GM12878 (cell line): Measurements from ENCODE around the gene SHB. TPM values are rescaled to one million over a fixed set of nuclear protein-coding genes. Genes with fewer than 3 reads are reported as not detected.

Experiments used
- ATAC-seq: fragments of 200-7000 bp; cut with Tn5 transposase; 3 replicates; pipeline ENCODE4 v1.9.1; 2020; ENCODE audit warnings: mild to moderate bottlenecking, moderate library complexity
- BruUV-seq: library from RNA; stranded (reverse); fragments of 400-500 nt; replicated peaks from 2 replicates; lab custom pipeline; 2021; lab: Mats Ljungman, UMichigan
- CTCF ChIA-PET: fragments of 300-600 bp; sonication (Branson Sonifier 250); formaldehyde crosslinking; extraction: SDS; loops from one replicate; lab custom pipeline; 2021; ENCODE audit warnings: inconsistent platforms; lab: Yijun Ruan, JAX
- POLR2A ChIA-PET: fragments of 350-600 bp; formaldehyde crosslinking; extraction: SDS; loops from one replicate; lab custom pipeline; 2021; ENCODE audit warnings: inconsistent platforms; lab: Charles Lee
- RAD21 ChIA-PET: fragments of 300-600 bp; sonication (Branson Sonifier 250); formaldehyde crosslinking; loops from one replicate; lab custom pipeline; 2023; ENCODE audit warnings: antibody characterized with exemption; ENCODE audit not compliant: unreplicated experiment; lab: Charles Lee
- SMC1A ChIA-PET: fragments of 300-600 bp; sonication (Branson Sonifier 250); formaldehyde crosslinking; loops from one replicate; lab custom pipeline; 2023; ENCODE audit not compliant: unreplicated experiment, uncharacterized antibody; lab: Charles Lee
- DNase-seq: peaks from one replicate; pipeline ENCODE4 v3.0.0-alpha.2; 2011; ENCODE audit warnings: low read depth, low spot score
- FAIRE-seq: peaks from 3 replicates; lab custom pipeline; 2011; peaks lifted over from hg19 to GRCh38; lab: Jason Lieb, UNC
- H2AFZ ChIP-seq: 2 replicates; pipeline ENCODE4 v1.6.0; 2011; ENCODE audit warnings: low read depth, low read length, control low read depth; ENCODE audit not compliant: control insufficient read depth
- H3K27ac ChIP-seq: 2 replicates; pipeline ENCODE4 v1.5.1; 2011; ENCODE audit warnings: control low read depth; ENCODE audit not compliant: control insufficient read depth, insufficient read depth
- H3K27me3 ChIP-seq, 2 experiments: replicated peaks in 1 of 2; 2 replicates each; pipeline versions ENCODE4 v1.6.0 to v1.6.1; 2011; ENCODE audit warnings: low read length in 1 of 2; ENCODE audit not compliant: control insufficient read depth in 2 of 2, insufficient read depth in 2 of 2
- H3K36me3 ChIP-seq, 2 experiments: 2 replicates each; pipeline ENCODE4 v1.5.1; 2011; ENCODE audit warnings: low read length in 1 of 2; ENCODE audit not compliant: control insufficient read depth in 2 of 2, insufficient read depth in 2 of 2
- H3K4me1 ChIP-seq: 2 replicates; pipeline ENCODE4 v1.6.1; 2011; ENCODE audit warnings: mild to moderate bottlenecking, low read length, moderate library complexity, mixed read lengths; ENCODE audit not compliant: control insufficient read depth, insufficient read depth
- H3K4me2 ChIP-seq: 2 replicates; pipeline ENCODE4 v1.6.0; 2011; ENCODE audit warnings: control low read depth; ENCODE audit not compliant: control insufficient read depth, insufficient read depth
- H3K4me3 ChIP-seq: fragments of 200-600 bp; sonication (generic); 2 replicates; pipeline ENCODE4 v1.5.1; 2016
- H3K79me2 ChIP-seq: 2 replicates; pipeline ENCODE4 v1.6.0; 2011; ENCODE audit warnings: low read length; ENCODE audit not compliant: control insufficient read depth, insufficient read depth
- H3K9ac ChIP-seq: 2 replicates; pipeline ENCODE4 v1.8.0; 2011; ENCODE audit warnings: low read length, control low read depth, mixed read lengths; ENCODE audit not compliant: control insufficient read depth, insufficient read depth
- H3K9me3 ChIP-seq: replicated peaks from 3 replicates; pipeline ENCODE4 v1.5.1; 2011; ENCODE audit warnings: mild to moderate bottlenecking, low read length; ENCODE audit not compliant: control insufficient read depth, insufficient read depth
- H4K20me1 ChIP-seq: 2 replicates; pipeline ENCODE4 v1.6.0; 2011; ENCODE audit not compliant: control insufficient read depth, insufficient read depth
- CHD4 ChIP-seq: fragments of 200-600 bp; sonication (generic); IDR thresholded peaks from 2 replicates; pipeline ENCODE4 v1.6.1; 2016; ENCODE audit warnings: mild to moderate bottlenecking
- EGR1 ChIP-seq, 2 experiments: IDR thresholded peaks; 1 replicate in 1 of 2; 2 replicates in 1 of 2; pipeline ENCODE4 v1.6.1; 2011 to 2012; ENCODE audit warnings: low read depth in 2 of 2, low read length in 2 of 2, borderline replicate concordance in 1 of 2, mild to moderate bottlenecking in 1 of 2, moderate library complexity in 1 of 2
- JUNB ChIP-seq: IDR thresholded peaks from 2 replicates; pipeline ENCODE4 v1.6.1; 2016; ENCODE audit warnings: antibody characterized with exemption, mild to moderate bottlenecking
- KLF5 ChIP-seq: fragments of 450-650 bp; IDR thresholded peaks from 2 replicates; pipeline ENCODE4 v1.6.1; 2014; ENCODE audit warnings: mild to moderate bottlenecking; ENCODE audit not compliant: partially characterized antibody
- NFYB ChIP-seq: IDR thresholded peaks from 2 replicates; pipeline ENCODE4 v1.6.1; 2011; ENCODE audit warnings: low read depth, mild to moderate bottlenecking, low read length, improper control_type of control experiment, moderate library complexity; ENCODE audit not compliant: insufficient read depth
- TCF12 ChIP-seq: IDR thresholded peaks from 2 replicates; pipeline ENCODE4 v1.6.1; 2011; ENCODE audit warnings: low read depth, mild to moderate bottlenecking, low read length
- ZNF217 ChIP-seq: fragments of 450-650 bp; IDR thresholded peaks from 2 replicates; pipeline ENCODE4 v1.6.1; 2017; ENCODE audit warnings: antibody characterized with exemption, mild to moderate bottlenecking
- ZNF24 ChIP-seq: fragments of 450-650 bp; IDR thresholded peaks from 2 replicates; pipeline ENCODE4 v1.6.1; 2017; ENCODE audit warnings: antibody characterized with exemption, mild to moderate bottlenecking
- ZNF384 ChIP-seq: IDR thresholded peaks from 2 replicates; pipeline ENCODE4 v1.6.1; 2012; ENCODE audit warnings: low read depth, mild to moderate bottlenecking, low read length, improper control_type of control experiment, borderline replicate concordance
- WGBS: methylation state at CpG from one replicate; pipeline ENCODE4 v1.1.6; 2016; ENCODE audit warnings: low lambda C conversion rate; ENCODE audit not compliant: insufficient replicate concordance, insufficient coverage; ENCODE audit errors: missing lambda C conversion rate; 5-methylcytosine and 5-hydroxymethylcytosine counted together
- in situ Hi-C: fragments of 300-500 bp; cut with MboI; formaldehyde crosslinking; loops from 9 replicates; pipeline ENCODE4 v1.14.3; 2018; ENCODE audit warnings: mixed read lengths
- intact Hi-C: fragments of 100-400 bp; cut with micrococcal nuclease; formaldehyde crosslinking; loops from one replicate; pipeline ENCODE4 v1.14.2; 2022; ENCODE audit not compliant: unreplicated experiment
- polyA plus RNA-seq, 11 experiments: library from polyadenylated mRNA; depleted of rRNA in 4 of 11; unstranded in 6 of 11; stranded (reverse) in 5 of 11; fragments of >200 nt; fragmentation: Nextera tagmentation in 4 of 11; fragmentation: Illumina TruSeq in 1 of 11; extraction: Ambion mirVana in 4 of 11; extraction: Trizol in 1 of 11; gene quantifications; 1 replicate in 1 of 11; 2 replicates in 10 of 11; pipeline versions ENCODE4 v1.2.1 to v1.2.3, GENCODE V29; 2011 to 2016; ENCODE audit warnings: inconsistent platforms in 2 of 11, missing spikeins in 2 of 11, low read depth in 1 of 11
- total RNA-seq, 4 experiments: library from RNA; depleted of rRNA in 3 of 4; stranded (reverse); fragments of >200 nt in 3 of 4; fragmentation: Illumina TruSeq in 1 of 4; extraction: Trizol in 1 of 4; gene quantifications; 2 replicates each; pipeline versions ENCODE4 v1.2.1 to v1.2.3, GENCODE V29; 2013 to 2021

The SHB gene
- total and polyA plus RNA-seq, 10 of the 15 experiments (the other 5 are each of a cell fraction or from before 2014, with no cell fraction given) = 0.29 to 6.2 (median 1.3) TPM

- in situ Hi-C loops = loop anchor here (25.0 kb wide), 1 partner anchor 529 kb away; the partner anchor contains the start of gene POLR1E
- CTCF ChIA-PET = interaction anchor here (1.4 to 1.6 kb wide), 2 partner anchors 8 to 17 kb away, joined by 3 to 7 read pairs; no protein-coding TSS in a partner anchor
- Histone ChIP-seq H3K79me2 (no peaks in the 10 kb centered on the region), H4K20me1 (no peaks in the 10 kb centered on the region), H3K4me2 (no peak overlapping the region), H3K36me3 (no peaks in the 10 kb centered on the region; a peak in 1 of 4 replicates), H3K9ac (no peak overlapping the region), H3K4me3 (no peak overlapping the region), H3K4me1 (no peaks in the 10 kb centered on the region), H3K27ac (no peak overlapping the region), H2AFZ (no peak overlapping the region), H3K9me3 (no peaks in the 10 kb centered on the region), H3K27me3 (no peaks in the 10 kb centered on the region)
- POLR2A ChIA-PET = no interaction called here
- 41% methylated on average over 12 of the region's 12 CpGs for WGBS
- TF ChIP-seq TCF12 (no peak), ZNF384 (no peak), CHD4 (no peak), JUNB (no peak), ZNF217 (no peak), NFYB (no peak), ZNF24 (no peak), KLF5 (no peak), EGR1 (IDR thresholded peaks at IDR 0.05; ENCODE audit: borderline replicate concordance in 1 of 2, low read depth in 2 of 2, low read length in 2 of 2) (no peak)
- ATAC-seq = no peak
- no peak for FAIRE-seq
- SMC1A ChIA-PET = interaction anchor here (1.0 to 2.0 kb wide), 4 partner anchors 14 to 51 kb away, joined by 3 to 6 read pairs (median 4); no protein-coding TSS in a partner anchor
- intact Hi-C loops = no loop called here
- RAD21 ChIA-PET = no interaction called here
- DNase-seq = no peak
- BruUV-seq = no TSS peak
Measured at GRCh38 chr9:38016375-38017135, 52.5 kb downstream of the SHB start.
